Measurements from ENCODE around the gene FRK.

GRCh38 chr6:116036885-116037284 lies 23.8 kb downstream of the FRK start:
- TF ChIP-seq, protein P1, sequence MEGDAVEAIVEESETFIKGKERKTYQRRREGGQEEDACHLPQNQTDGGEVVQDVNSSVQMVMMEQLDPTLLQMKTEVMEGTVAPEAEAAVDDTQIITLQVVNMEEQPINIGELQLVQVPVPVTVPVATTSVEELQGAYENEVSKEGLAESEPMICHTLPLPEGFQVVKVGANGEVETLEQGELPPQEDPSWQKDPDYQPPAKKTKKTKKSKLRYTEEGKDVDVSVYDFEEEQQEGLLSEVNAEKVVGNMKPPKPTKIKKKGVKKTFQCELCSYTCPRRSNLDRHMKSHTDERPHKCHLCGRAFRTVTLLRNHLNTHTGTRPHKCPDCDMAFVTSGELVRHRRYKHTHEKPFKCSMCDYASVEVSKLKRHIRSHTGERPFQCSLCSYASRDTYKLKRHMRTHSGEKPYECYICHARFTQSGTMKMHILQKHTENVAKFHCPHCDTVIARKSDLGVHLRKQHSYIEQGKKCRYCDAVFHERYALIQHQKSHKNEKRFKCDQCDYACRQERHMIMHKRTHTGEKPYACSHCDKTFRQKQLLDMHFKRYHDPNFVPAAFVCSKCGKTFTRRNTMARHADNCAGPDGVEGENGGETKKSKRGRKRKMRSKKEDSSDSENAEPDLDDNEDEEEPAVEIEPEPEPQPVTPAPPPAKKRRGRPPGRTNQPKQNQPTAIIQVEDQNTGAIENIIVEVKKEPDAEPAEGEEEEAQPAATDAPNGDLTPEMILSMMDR (tag by site-specific recombination; IDR thresholded peaks at IDR 0.05) = no peak
- TF ChIP-seq ZNF558 (tag by site-specific recombination; IDR thresholded peaks at IDR 0.05) = no peak
- no peak for TF ChIP-seq EGR2 (tag by site-specific recombination; IDR thresholded peaks at IDR 0.05; ENCODE audit: low read depth)
- no peak for TF ChIP-seq BCL11B (tag by site-specific recombination; IDR thresholded peaks at IDR 0.05; ENCODE audit: low read depth)

Measured in HEK293 (cell line).